ENCODE measurements around the gene MEI1.
A peak's percentile ranks its signal among the peaks of the same experiment; 100 is the strongest.

GRCh38 chr22:41697126-41697775 is 2.1 kb upstream of the MEI1 start:
- TF ChIP-seq CTCF (IDR thresholded peaks at IDR 0.05) (peak; percentile 93), POLR2AphosphoS5 (IDR thresholded peaks at IDR 0.05; ENCODE audit: low read depth, low read length) (no peak; the same call in 1 of the 2 replicates), REST (IDR thresholded peaks at IDR 0.05; ENCODE audit: insufficient read depth in 1 of 2, low read depth in 2 of 2, low read length in 1 of 2) (no peak), SIN3A (IDR thresholded peaks at IDR 0.05; ENCODE audit: borderline replicate concordance, insufficient read depth, low read depth, low read length) (no peak), TCF7L2 (IDR thresholded peaks at IDR 0.05; ENCODE audit: low read depth, low read length) (no peak)

Measured in Panc1 (cell line).